HG03354 (cell line): ENCODE results near the gene TOMM34.

ENCODE experiments used
- ATAC-seq: cut with Tn5 transposase; IDR thresholded peaks from one replicate; pipeline ENCODE4 v1.9.1; 2021; ENCODE audit warnings: mild to moderate bottlenecking; ENCODE audit not compliant: unreplicated experiment, poor library complexity, severe bottlenecking

The TOMM34 gene, protein sequence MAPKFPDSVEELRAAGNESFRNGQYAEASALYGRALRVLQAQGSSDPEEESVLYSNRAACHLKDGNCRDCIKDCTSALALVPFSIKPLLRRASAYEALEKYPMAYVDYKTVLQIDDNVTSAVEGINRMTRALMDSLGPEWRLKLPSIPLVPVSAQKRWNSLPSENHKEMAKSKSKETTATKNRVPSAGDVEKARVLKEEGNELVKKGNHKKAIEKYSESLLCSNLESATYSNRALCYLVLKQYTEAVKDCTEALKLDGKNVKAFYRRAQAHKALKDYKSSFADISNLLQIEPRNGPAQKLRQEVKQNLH

DNA sequence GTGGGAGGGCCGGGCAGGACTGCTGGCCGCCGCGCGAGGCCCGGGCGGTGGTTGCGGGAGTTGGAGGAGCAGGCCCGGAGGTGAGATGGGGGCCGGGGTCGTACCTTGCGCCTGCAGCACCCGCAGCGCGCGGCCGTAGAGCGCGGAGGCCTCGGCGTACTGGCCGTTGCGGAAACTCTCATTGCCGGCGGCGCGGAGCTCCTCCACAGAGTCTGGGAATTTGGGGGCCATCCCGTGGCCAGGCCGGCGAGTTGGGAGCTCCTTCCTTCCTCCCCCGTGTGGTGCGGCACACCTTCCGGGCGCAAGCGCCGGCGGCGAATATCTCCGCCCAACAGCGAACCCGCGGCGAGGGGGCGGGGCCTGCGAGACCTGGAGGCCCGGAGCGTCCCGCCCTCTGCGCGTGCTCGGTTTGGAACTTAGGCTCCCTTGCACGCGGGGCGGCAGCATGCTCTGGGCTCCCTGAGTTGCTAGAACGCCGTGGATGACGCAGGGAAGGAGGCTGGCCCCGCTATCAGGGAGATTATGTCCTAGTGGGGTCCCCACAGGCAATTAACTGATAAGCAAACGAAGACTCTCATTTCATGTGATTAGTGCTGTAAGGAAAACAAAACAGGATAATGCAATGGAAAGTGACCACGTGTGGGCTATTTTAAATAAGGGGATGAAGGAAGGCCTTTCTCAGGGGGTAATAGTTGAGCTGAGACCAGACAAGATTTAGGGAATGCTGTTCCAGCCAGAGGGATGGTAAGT, at the start of gene TOMM34:
TOMM34 (minus strand) TSS at position 295 of the 750 bp plus-strand sequence; CDS start at position 231, 64 bp downstream.
- peak; percentile 90 for ATAC-seq

DNA sequence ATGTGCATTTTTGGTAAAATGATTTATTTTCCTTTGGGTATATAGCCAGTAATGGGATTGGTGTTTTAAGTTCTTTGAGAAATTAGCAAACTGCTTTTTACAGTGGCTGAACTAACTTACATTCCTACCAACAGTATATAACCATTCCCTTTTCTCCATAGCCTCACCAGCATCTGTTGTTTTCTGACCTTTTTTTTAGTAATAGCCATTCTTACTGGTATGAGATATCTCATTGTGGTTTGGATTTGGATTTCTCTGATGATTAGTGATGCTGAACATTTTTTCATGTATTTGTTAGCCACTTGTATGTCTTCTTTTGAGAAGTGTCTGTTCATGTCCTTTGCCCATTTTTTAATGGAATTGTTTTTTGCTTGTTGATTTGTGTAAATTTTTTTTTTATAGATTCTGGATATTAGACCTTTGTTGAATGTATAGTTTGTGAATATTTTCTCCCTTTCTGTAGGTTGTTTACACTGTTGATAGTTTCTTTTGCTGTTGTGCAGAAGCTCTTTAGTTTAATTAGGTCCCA, 48.4 kb upstream of the TOMM34 start:
- ATAC-seq: no peak

DNA sequence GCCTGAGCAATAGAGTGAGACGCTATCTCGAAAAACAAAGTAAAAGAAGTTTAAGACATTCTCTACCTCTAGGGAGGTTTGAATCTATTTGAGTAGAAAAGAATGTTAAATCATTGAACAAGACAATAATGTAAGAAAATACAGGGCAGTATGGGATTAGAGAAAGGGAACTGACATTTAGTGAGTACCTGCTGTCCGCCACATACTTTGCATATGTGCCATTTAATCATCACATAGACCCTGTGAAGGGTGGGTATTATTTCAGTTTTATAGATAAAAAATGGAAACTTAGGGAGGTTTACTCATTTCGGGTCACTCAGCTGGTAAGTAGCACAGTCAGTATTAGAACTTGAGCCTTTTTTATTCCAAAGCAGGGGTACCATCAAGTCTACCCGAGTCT, 37.5 kb upstream of the TOMM34 start:
- ATAC-seq: no peak

DNA sequence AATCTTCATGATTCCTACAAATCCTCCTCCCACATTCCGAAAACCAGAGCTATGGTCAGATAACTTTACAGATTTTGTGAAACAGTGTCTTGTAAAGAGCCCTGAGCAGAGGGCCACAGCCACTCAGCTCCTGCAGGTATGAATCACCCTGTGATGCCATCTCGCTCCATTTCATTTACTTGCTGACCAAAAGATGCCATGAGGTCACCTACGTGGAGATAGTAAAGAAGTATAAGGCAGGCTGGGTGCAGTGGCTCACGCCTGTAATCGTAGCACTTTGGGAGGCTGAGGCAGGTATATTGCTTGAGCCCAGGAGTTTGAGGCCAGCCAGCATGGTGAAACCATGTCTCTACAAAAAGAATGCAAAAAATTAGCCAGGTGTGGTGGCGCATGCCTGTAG, 37.0 kb upstream of the TOMM34 start:
- no peak for ATAC-seq

DNA sequence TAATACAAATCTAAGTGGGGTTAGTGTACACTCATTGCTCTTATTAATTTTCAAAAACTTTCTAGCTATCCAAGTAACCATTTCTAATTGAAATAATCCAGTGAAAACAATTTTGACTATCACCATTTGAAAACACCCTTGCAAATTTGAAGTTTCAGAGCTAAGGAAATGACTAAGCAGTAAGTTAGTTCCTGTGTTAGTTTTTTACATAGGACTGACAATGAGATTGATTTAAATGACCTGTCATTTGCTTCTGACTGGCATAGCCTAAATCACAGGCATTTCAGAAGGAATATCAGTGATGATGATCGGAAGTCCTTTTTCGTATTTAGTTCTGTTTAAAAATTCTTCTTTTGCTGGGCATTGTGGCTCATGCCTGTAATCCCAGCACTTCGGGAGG, 33.1 kb upstream of the TOMM34 start:
- no peak for ATAC-seq

DNA sequence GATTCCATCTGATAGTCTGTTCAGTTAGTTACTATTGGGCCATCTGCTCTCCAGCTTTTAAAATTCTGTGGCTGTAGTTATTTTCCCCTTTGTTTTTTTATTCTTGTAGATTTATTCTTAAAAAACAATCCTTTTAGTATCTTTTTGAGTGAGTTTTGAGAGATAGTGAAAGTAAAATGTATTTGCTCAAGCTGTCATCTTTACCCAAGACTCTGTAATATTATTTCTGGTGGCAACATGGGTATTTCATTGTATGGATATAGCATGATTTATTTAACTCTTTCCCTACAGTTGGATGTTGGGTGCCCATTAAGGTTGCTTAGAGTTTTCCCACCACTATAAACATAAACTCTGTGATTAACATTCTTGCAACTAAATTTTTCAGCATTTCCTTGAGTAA, 30.8 kb upstream of the TOMM34 start:
- ATAC-seq: no peak

DNA sequence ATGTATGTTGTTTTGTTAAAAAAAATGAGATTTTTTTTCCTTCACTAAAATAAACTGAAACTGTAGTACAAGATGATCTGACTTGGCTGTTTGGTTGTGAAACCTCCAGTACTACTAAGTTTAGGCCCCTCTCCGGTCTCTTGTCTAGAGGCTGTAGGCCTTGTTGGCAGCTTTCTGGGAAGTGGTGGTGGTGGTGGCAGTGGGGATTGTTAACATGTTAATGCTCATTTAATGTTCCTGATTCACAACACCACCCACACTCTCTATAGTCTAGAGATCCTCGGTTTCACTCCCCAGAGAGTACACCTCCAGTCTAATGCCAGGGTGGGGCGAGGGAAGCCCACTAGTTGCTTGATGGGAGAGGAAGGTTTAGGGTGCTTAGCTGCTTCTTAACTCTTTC, 30.2 kb upstream of the TOMM34 start:
- ATAC-seq: no peak

DNA sequence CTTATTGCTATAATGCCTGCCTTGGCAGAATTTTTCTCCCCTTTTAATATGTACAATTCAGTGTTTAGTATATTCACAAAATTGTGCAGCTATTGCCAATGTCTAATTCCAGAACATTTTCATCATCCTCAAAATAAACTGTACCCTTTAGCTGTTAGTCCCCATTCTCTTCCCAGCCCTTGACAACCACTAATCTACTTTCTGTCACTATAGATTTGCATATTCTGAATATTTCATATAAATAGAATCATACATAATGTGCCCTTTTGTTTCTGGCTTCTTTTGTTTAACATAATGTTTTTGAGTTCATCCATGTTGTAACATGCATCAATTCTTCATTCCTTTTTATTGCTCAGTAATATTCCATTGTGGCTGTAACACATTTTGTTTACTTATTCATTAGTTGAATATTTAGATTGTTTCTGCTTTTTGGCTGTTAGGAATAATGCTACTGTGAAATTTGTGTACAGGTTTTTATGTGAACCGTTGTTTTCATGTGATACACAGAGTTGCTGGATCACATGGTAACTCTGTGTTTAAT, 28.5 kb upstream of the TOMM34 start:
- ATAC-seq: no peak

DNA sequence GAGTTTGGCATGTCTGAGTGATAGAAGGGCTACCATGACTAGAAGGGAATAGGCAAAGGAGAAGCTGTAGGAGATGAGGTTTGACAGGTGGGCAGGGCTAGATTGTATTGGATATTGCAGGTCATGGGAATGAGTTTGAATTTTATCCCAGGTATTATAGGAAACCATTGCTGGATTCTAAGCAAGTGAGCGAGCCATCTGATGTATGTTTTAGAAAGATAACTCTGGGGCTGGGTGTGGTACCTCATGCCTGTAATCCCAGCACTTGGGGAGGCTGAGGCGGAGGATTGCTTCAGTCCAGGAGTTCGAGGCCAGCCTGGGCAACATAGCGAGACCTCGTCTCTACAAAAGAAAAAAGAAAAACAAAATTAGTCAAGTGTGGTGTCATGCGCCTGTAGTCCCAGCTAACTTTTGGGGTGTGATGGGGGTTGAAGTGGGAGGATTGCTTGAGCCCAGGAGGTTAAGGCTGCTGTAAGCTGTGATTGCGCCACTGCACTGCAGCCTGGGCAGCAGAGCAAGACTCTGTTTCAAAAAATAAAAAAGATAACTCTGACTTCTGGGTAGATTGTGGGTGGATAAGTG, 23.0 kb upstream of the TOMM34 start:
- ATAC-seq: no peak

DNA sequence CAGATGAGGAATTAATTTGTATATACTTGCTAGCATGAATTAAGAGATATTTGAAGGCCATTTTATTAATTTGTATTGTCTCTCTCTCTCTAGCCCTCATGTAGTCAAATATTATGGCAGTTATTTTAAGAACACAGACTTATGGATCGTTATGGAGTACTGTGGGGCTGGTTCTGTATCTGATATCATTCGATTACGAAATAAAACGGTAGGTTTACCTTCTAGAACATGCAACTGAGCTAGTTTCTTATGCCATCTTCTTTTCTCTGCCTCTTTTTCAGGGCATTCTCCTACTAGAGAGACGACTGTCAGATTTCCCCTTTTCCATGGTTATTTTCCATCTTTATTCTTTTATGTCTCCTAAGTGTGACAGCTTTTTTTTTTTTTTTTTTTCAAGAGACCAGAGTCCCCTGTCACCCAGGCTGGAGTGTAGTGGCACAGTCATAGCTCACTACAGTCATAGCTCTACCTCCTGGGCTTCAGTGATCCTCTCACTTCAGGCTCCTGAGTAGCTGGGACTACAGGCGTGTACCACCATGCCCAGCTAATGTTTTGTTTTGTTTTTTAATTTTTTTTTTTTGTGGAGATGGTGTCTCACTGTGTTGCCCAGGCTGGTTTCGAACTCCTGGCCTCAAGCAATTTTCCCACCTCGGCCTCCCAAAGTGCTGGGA, 21.7 kb upstream of the TOMM34 start:
- ATAC-seq: no peak

DNA sequence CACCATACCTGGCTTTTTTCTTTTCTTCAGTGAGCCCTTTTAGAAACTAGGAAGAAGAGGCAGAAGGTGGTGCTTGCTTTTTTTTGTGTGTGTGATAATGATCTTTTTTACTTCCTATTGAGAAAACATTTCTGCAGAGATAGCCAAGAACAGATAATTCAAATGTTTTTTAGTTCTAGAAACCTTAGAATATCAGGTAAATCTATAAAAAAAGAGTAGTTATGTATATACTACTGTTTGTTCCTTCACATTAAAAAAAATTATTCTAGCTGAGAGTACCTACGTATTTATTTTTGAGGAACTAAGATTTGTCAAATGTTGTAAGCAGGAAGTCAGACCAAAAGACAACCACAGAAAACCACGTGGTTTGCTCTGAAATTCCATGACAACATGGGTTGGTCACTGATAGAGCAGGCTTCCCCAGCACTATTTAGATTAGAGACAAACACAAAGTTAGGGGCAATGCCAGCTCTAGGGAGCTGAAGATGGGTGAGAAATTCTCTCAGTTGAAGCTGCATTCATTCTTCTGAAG, 19.0 kb upstream of the TOMM34 start:
- ATAC-seq: peak; percentile 89

DNA sequence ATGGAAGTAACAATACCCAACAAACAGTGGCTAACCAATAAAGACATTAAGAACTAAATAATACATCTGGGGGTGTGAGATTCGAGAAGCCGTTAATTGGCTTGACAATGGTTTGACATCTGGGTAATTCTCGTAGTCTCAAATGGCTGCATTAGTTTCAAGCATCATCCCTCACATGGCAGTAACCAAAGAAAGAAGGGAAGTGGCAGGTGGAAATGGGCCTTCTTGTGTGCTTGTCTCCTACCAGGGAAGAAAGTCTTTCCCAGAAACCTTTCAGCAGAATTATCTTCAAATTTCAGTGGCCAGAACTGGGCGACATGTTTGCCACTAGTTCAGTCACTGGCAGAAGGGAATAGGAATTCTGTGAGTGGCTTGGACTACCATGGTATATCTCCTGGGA, 16.5 kb upstream of the TOMM34 start:
- ATAC-seq: no peak

DNA sequence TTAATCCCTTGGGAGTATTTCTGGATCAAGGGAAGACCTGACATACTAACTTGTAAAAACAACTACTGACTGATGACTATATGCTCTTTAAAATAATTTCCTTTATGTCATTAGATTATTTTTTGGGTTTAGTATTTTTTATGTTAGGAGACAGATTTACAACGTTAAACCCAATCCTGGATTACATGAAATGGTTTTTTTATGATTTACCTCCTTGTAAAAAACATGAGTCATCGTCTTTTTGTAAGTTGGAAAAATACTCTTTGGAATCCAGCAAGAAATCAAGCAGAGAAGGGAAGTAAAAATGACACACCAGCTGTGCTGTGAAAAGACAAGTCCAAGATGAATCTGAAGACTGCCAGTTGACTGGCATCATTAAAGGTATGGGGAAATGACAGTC, 12.9 kb upstream of the TOMM34 start:
- no peak for ATAC-seq

DNA sequence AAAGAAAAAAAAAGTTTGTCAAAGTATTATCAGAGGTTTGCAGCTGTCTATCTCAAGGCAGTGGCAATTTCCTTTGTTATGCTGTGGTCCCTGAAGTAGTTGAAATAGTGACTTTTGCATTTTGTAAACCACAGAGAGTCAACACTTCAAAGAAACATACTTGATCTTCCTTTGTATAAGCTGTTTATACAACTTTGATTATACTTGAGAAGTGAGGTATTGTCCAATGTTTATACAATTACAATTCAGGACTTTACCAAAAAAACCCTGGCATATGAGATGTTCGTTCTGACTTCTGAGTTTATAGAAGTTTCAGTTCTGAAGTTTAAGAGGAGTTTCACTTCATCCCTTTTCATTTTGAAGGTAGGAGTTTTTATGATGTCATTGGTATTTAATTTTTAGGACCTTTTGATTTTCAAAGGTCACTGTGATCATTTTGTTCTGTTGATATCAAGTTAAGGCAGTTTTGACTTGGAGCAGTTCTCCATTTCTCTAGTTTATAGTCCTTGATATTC, 10.1 kb upstream of the TOMM34 start:
- no peak for ATAC-seq

DNA sequence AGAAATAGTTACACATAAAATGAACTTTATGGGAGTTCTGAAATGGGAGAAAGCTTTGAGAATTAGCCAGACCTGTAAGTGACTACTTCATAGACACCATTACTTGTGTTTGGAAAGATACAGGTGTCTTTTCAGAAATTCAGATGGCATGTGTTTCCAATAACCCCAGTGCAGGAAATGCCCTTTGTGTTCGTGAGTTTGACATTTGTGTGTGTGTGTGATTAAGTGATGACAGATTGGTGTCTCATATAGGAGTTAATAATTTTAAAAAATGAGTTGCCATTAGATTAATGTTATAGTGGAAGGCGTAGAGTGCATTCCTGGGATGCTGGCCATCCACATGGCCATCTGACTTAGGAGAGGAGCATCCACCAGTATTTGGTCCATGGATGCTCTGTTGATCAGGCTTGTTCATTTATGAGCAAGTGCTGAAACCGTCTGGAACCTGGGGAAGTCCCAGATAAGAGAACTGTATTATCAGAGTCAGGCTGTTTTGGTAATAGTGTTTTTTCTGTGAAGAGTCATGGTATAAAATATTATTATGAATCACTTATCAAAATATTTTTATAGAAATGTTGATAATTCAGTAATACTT, 9.2 kb upstream of the TOMM34 start:
- no peak for ATAC-seq

DNA sequence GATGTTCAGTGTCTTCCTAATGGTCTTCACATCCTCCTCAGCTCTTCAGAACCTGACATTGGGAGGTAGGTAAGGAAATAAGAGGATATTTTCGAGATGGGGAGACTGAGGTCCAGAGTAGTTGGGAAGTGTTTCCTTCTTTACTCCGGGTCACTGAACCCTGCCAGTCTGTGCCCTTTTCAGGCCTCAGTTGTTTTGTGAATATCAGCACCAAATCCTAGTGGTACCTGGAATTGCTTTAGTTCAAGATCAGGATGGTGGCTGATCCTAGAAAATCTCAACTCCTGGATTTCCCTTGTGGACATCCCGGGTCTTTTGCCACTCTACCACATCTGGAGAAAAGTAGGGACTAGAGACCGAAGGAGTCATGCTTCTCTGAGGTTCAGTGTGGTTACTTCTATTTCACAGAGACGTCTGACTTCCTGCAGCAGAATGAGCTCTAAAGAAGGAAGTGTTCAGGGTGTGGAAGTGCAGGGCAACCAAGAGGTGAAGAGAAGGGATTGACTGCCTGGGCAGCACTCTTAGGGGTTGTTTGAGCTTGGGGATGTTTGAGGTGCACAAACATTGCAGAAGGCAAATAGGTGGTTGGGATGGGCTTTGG, 7.1 kb upstream of the TOMM34 start:
- ATAC-seq: no peak

DNA sequence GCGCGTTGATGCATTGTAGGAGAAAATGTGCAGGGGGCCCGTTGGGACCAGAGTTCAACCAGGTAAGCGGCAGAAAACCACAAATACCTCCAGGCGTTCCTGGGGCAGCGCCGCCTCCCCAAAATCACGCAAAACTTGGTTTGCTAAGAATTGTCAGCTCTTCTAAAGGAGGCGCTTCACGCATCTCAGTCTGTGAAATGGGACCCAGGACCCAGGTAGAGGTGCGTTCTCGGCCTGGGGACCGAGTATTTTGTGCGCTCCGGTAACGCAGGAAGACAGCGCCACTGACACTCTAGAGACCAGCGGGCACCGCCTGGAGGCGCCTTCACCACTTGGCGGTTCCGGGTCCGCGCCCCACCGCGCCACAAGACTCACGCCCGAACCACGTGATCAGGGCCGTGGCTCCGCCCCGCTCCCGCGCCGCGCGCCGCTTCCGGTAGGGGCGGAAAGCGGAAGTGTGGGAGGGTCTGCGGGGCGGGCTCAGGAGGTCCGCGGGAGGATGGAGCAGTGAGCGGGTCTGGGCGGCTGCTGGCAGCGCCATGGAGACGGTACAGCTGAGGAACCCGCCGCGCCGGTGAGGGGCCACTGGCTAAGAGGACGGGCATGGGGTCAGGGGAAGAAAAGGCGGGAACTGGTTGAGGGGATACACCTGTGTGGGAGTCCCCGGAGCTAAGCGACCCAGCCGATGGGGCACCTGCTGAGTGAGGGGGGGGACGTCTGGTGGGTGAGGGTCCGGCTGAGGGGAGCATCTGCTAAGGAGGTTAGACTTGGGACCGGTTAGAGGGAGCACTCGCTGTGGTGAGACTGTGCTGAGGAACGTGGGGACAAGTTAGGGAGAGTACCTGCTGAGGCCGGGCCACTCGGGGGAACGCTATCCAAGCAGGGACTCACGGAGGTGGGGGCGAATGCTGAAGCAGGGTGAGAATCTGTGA, 6.1 kb upstream of the TOMM34 start, which contains the start of gene STK4:
STK4 (plus strand) TSS at position 483 of the 932 bp plus-strand sequence; CDS start at position 540, 57 bp downstream.
- ATAC-seq: peak; percentile 74

DNA sequence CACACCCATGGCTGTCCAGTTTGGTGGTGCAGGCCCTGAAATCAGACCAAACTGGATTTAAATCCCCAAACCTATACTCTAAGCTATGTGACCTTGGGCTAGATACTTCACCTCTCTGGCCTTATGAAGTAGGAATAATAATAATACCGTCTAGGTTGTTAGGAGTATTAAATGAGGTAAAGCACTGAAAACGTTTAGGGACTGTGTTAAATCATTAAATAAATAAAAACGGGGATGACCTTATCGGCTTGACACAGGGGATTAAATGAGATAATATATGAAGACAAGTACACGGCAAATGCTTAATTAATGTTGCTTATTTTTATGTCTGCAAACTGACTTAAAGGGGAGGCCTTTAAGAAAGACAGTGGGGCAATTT, 5.4 kb upstream of the TOMM34 start:
- no peak for ATAC-seq
